ENCODE results near the gene TAF11L6.
"Not testable (repeated sequence)": the region's sequence is repeated elsewhere in the genome, so short reads cannot be mapped to it uniquely, and the experiment has no call there.

GRCh38 chr5:17497931-17498330 is 30.5 kb upstream of the TAF11L6 start, which contains the start of gene TAF11L2:
- TF ChIP-seq, protein P1, sequence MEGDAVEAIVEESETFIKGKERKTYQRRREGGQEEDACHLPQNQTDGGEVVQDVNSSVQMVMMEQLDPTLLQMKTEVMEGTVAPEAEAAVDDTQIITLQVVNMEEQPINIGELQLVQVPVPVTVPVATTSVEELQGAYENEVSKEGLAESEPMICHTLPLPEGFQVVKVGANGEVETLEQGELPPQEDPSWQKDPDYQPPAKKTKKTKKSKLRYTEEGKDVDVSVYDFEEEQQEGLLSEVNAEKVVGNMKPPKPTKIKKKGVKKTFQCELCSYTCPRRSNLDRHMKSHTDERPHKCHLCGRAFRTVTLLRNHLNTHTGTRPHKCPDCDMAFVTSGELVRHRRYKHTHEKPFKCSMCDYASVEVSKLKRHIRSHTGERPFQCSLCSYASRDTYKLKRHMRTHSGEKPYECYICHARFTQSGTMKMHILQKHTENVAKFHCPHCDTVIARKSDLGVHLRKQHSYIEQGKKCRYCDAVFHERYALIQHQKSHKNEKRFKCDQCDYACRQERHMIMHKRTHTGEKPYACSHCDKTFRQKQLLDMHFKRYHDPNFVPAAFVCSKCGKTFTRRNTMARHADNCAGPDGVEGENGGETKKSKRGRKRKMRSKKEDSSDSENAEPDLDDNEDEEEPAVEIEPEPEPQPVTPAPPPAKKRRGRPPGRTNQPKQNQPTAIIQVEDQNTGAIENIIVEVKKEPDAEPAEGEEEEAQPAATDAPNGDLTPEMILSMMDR (IDR thresholded peaks at IDR 0.05) = not testable (repeated sequence)
- not testable (repeated sequence) for TF ChIP-seq POLR2A, EP300 (IDR thresholded peaks at IDR 0.05)

Data from upper lobe of left lung (tissue), 4 donors.